Inferior parietal cortex (tissue), 1 donor: ENCODE results near the gene SASH3.

Source experiments
- DNase-seq: peaks from one replicate; pipeline ENCODE4 v3.0.0-alpha.2; 2016; ENCODE audit errors: extremely low spot score

The SASH3 gene

GRCh38 chrX:129783291-129783713 lies 3.6 kb downstream of the SASH3 start:
- no peak for DNase-seq

DNA sequence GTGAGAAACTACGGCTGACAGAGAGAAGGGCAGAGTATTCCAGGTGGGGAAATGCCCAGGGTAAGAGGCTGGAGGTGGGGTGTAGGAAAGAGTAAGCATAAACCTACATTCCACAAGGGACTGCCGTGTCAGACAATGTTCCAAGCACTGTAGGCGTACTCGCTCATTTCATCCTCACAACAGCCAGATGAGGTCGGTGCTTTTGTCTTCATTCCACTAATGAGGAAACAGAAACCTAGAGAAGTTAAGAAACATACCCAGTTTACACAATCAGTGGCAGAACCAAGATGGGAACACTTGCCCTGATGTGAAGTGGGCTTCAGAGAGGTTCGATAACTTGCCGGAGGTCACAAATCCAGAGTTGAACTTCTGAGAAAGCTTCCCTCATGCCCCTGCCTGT lies 4.6 kb downstream of the SASH3 start:
- no peak for DNase-seq

DNA sequence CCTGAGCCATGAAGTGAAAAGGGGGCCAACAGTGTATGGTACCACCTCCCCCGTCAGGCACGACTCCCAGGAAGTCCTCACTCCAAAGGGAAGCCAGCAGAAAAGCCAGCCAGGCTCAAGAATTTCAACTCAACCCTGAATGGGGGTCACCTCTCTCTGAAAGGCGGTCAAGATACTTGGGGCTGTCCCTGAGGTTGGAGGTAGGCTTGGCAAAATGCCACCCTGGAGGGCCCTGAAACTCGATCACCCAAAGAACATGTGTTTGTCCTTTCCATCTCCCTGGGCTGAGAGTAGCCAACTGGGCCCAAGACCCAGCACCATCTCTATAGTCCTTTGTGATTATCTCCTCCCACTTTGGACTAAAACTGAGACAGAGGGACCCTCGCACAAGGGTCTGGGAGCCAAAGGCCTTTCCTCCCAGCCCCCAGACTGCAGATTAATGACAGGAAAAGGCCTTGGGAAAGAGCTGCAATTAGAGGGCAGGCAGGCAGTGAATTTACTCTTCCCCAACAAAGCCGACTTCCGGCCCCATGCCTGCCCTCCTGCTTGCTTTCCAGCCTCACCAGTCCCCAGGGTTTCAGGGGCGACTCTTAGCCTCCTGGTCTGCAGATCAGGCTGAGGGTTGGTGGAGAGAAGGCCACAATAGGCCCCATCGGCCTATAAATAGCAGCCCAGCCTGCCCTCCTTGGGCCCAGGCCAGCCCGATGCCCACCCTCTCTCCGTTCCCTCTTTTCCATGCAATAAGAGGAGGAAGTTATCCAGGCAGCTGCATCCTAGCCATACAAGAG lies 5.6 kb downstream of the SASH3 start:
- no peak for DNase-seq

- no peak for DNase-seq
These were observed 6.5 kb downstream of the SASH3 start for GRCh38 chrX:129786210-129786651.

GRCh38 chrX:129787336-129788055 lies 7.7 kb downstream of the SASH3 start:
- no peak for DNase-seq

DNA sequence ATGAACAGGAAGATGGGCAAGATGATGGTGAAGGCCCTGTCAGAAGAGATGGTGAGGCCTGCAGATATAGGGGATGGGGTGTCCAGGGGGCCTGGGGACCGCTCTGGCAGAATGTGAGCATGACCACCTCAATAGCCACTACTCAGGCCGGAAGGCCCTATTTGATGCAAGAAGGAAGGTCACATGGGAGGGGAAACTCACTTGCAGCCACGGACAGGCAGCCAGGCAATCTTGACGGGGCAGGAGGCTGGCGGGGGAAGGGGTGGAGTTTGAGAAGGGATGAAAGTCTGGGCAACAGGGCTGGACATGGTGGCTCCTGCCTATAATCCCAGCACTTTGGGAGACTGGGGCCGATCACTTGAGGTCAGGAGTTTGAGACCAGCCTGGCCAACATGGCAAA lies 8.8 kb downstream of the SASH3 start:
- DNase-seq, result no peak

DNA sequence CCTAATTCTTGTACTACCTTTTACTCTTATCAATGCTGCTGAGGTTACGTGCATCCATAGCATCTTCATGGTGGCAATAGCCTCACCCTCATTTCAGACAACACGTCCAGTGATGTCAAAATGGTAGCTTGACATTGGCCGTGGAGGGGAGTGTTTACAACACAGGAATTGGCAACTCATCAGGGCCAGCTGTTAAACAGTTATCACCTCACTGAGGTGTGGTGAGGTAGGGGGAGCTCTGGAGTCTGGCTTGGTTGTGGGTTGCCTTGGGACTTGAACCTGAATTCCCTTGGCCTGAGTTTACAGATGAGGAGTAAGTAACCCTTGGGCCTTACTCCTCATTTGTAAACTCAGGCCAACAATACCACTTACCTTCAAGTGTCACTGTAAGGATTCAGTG lies 10.4 kb downstream of the SASH3 start:
- no peak for DNase-seq

- no peak for DNase-seq
These were observed 11.1 kb downstream of the SASH3 start for GRCh38 chrX:129790808-129791207.

DNA sequence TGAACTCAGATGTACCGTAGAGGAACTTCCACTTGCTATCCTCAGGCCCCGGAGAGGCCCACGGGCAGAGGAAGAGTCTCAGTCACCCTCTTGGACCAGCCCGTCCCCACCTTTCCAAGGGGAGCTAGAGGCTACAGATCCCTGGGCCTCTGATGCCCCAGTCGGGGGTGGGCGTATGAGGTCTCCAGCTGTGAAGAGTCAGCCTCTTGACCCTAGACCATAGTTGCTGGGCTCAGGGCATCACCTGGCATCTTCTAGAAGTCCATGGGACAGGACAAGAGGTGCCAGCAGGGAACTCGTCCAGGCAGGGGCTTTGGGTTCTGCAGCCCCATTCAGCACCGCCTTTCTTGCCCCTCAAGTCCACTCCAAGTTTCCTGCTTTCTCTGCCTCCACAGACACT lies 11.6 kb downstream of the SASH3 start:
- no peak for DNase-seq

DNA sequence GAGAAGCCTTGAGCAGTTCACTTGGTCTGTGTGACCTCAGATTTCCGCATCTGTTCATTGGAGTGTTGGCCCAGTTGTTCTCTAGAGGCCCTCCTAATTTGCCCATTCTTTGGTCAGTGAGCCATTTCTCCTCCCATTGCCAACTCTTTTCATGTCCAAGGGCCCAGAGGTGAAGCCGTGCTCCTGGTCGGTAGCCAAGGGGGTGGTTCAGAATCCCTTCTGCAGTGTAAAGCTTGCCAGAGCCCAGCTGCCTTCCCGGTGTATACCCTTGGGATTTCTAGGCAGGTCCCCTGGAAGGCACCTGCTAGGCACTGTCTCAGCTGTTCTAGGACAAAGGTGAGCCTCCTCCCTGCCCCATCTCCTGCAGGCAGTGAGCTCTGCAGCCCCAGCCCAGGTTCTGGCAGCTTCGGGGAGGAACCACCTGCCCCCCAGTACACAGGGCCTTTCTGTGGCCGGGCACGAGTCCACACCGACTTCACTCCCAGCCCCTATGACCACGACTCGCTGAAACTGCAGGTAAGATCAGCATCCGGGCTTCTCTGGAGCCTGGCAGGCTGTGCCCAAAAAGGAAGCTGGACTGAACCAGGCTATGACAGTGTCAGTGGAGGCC lies 12.3 kb downstream of the SASH3 start:
- no peak for DNase-seq

GRCh38 chrX:129792586-129793291 lies 13.0 kb downstream of the SASH3 start:
- no peak for DNase-seq

DNA sequence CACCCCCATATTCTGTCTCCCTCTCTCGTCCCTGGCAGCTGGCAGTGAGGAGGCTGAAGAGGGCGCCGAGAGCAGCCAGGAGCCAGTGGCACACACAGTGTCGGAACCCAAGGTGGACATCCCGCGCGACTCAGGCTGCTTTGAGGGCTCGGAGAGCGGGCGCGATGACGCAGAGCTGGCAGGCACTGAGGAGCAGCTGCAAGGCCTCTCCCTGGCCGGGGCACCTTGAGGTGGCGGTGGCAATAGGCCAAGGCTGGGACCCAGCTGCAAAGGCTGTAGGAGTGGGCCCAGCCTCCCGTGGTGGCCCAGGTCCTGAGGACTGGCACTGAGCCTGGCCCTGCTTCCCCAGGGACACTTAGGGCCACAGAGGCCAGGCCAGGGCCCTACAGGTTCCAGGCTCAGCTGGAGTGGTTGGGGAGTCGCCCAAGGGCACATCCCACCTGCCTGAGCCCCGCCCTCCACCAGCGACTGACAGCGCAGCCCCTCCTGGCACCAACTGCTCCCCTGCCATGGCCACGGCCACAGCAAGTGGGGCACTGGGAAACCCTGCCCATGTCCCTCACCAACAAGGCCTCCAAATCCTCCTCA lies 13.9 kb downstream of the SASH3 start:
- DNase-seq, result no peak

DNA sequence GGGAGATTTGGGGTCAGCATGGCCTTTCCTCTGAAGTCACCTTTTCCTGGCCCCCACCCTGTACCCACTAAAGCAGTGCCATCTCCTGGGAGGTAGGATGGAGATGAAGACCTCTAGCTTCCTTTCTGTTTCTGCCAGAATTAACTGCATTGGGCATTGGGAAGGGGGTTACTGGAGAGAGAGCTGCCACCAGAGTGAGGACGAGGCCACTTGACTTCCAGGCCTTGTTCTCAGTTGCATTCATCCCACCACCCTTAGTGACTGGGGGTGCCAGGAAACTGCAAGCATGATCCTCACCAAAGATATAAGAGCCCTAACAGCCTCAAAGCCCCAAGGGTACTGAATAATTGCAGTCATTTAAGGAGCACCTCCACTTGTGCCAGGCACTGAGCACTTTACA lies 15.8 kb downstream of the SASH3 start:
- no peak for DNase-seq

DNA sequence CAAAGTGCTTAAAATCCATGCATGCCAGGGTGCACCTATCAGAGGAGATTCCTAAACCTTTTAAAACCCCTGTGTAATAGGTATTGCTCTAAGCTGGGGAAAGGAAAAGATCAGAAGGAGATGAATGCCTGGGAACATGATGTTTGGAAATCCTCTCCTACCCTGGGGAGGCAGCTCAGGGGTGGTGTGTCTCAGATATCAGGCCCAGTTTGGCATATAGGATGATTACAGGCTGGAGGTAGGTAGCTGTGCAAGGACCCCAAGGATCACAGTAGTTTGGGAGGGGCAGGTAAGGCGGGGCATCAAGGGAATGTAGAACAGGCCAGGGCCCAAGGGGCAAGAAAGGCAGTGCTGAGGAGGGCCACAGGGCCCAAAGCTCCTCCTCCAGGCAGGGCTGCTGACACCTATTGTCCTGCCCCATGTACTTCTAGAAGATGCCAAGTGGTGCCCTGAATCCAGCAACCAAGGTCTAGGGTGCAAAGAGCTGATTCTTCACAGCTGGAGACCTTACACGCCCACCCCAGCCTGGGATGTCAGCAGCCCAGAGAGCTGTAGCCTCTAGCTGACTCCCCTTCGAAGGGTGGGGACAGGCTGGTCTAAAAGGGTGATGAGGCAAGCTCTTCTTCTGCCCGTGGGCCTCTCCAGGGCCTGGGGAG lies 17.6 kb downstream of the SASH3 start:
- DNase-seq, result no peak

DNA sequence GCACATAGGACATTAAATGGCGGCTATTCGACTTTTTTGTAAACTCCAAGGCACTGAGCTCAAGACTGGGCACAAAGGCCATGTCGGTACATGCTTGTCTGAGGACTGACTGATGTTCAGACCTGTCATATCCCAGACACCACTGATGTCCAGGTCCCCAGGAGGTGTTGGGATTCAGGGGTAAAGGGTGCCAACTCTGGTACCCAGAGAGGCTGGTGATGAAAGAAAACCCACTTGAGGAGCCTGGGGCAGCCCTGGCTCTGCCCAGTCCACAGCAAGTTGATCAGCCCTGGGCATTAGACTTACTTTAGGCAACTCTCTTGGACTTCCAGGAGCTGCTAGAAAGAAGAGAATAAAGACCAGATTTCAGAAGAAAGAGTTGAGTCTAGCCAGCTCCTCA lies 18.7 kb downstream of the SASH3 start:
- no peak for DNase-seq

DNA sequence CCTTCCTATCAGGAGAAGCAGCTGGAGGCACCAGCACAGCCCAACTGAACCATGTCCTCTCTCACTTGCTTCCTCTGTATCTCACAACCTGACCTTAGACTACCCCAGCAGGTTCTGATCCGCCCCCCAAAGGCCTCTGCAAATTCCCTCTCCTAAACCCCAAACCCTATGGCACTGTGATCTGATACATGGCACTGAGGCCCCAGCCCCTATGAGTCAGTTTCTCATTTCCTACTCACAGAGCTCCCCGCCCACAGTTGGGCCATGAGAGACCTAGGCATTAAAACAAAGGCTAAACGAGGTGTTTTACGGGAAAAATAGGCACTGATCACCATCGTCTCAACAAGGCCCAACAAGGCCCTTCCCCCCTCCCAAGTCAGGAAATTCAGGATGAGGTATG lies 19.1 kb downstream of the SASH3 start:
- DNase-seq, result no peak

- DNase-seq, result no peak
These were observed 20.4 kb downstream of the SASH3 start for GRCh38 chrX:129800186-129800585.

GRCh38 chrX:129802863-129803262 lies 23.1 kb downstream of the SASH3 start:
- DNase-seq, result no peak

GRCh38 chrX:129804806-129805205 lies 25.1 kb downstream of the SASH3 start:
- no peak for DNase-seq

- no peak for DNase-seq
These were observed 28.5 kb downstream of the SASH3 start for GRCh38 chrX:129808158-129808828.
